ENCODE results near the gene TCF7.

Gene TCF7

DNA sequence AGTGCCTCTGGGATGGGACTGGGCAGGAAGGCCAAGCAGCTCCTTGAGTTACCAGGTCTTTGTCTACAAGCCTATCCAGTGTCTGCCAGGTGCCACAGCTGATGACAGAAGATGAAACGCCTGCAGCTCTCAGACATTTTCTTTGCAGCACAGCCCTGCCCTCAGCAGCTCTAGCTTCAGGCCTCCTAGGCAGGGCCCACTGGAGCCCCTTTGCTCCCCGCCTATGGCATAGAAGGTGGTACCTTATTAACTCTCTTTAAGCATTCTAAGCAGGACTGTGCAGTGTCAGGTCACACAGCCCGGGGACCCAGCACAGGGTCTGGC lies 63.6 kb downstream of the TCF7 start:
- Histone ChIP-seq H3K27ac (ENCODE audit: low read depth, low read length) (no peak overlapping the region), H3K9me3 (ENCODE audit: control insufficient read depth in 1 of 2, low read length in 2 of 2) (no peaks in the 10 kb centered on the region), H3K9ac (ENCODE audit: low read depth in 1 of 2, low read length in 2 of 2) (peak overlapping the region in 1 of 2 donors; percentile 97), H3K4me1 (ENCODE audit: control insufficient read depth in 1 of 2, insufficient read depth in 2 of 2, low read length in 2 of 2) (peaks cover 22 to 28% of the 10 kb centered on the region in 2 donors), H3K36me3 (ENCODE audit: control insufficient read depth in 1 of 2, insufficient read depth in 2 of 2, low read length in 2 of 2) (peaks cover 0 to 6% of the 10 kb centered on the region in 2 donors), H3K27me3 (ENCODE audit: control insufficient read depth in 1 of 2, insufficient read depth in 2 of 2, low read length in 2 of 2) (no peaks in the 10 kb centered on the region), H3K4me3 (ENCODE audit: low read depth in 1 of 2, low read length in 2 of 2) (peak overlapping the region in 1 of 2 donors; percentile 17)

DNA sequence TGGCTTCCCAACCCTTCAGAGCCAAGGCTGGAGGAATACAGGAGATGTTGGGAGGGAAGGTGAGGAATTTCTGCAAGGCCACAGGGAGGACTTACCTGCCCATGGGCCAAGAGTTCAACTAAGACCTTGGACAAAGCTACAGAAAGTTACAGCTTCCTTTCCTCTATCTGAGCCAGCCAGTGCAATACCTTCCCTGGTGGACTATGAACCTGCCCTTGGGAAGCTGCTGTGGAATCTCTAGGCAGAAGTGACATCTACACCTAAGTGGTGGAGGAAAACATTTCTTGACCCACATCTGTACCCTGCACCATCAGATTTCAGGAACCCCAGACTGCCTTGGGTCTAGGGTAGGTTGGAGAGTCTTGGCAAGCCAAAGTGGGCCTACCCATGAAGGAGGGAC lies 69.0 kb downstream of the TCF7 start:
- Histone ChIP-seq H3K27me3 (ENCODE audit: control insufficient read depth in 1 of 2, insufficient read depth in 2 of 2, low read length in 2 of 2) (no peaks in the 10 kb centered on the region), H3K4me1 (ENCODE audit: control insufficient read depth in 1 of 2, insufficient read depth in 2 of 2, low read length in 2 of 2) (peaks cover 5 to 10% of the 10 kb centered on the region in 2 donors), H3K36me3 (ENCODE audit: control insufficient read depth in 1 of 2, insufficient read depth in 2 of 2, low read length in 2 of 2) (no peaks in the 10 kb centered on the region), H3K9ac (ENCODE audit: low read depth in 1 of 2, low read length in 2 of 2) (no peak overlapping the region), H3K9me3 (ENCODE audit: control insufficient read depth in 1 of 2, low read length in 2 of 2) (no peaks in the 10 kb centered on the region), H3K27ac (ENCODE audit: low read depth, low read length) (no peak overlapping the region), H3K4me3 (ENCODE audit: low read depth in 1 of 2, low read length in 2 of 2) (no peak overlapping the region)

DNA sequence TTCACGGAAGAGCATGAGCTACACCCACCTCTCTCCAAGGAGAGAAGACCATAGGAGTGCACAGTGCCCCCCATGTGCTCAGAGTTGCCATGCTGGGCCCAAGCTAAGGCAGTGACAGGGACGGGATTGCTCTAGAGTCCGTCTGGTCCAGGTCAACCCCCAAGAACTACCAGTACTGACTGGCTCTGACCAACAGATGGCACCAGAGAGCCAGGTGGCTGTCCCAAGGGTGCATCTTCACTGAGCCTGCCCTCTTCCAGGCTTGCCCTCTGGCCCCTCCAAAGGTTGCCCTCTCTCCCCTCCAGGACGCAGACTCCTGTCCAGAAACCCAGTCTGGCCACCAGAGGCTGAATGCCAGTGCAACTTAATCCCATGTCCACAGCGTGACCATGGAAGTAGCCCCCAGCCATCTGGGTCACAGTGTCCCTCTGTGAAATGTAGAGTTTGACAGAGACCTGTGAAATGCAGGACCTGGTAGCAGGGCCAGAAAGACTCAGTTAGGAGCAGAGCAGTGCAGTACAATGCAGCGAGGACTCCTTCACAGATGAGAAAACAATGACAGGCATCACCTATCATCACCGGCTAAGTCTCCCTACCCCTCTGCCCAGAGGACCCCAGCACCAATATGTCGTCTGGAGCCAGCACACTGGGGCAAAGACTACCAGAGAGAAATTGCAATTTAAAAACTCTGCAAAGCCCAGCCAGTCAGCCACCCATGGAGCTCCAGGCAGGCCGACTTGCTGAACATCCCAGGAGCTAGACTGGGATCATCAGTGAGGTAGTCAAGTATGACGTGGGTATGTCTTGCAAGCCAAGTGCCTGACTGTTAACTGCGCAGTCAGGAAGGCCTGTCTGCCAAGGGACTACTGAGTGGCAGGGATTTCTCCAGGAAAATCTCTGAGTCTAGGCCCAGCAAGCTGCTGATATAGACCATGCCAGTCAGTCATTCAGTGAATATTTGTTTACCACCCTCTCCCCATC lies 70.0 kb downstream of the TCF7 start:
- Histone ChIP-seq H3K36me3 (ENCODE audit: control insufficient read depth in 1 of 2, insufficient read depth in 2 of 2, low read length in 2 of 2) (no peaks in the 10 kb centered on the region), H3K4me3 (ENCODE audit: low read depth in 1 of 2, low read length in 2 of 2) (no peak overlapping the region), H3K27me3 (ENCODE audit: control insufficient read depth in 1 of 2, insufficient read depth in 2 of 2, low read length in 2 of 2) (no peaks in the 10 kb centered on the region), H3K9ac (ENCODE audit: low read depth in 1 of 2, low read length in 2 of 2) (no peak overlapping the region), H3K4me1 (ENCODE audit: control insufficient read depth in 1 of 2, insufficient read depth in 2 of 2, low read length in 2 of 2) (peaks cover 5 to 10% of the 10 kb centered on the region in 2 donors), H3K27ac (ENCODE audit: low read depth, low read length) (no peak overlapping the region), H3K9me3 (ENCODE audit: control insufficient read depth in 1 of 2, low read length in 2 of 2) (no peaks in the 10 kb centered on the region)

DNA sequence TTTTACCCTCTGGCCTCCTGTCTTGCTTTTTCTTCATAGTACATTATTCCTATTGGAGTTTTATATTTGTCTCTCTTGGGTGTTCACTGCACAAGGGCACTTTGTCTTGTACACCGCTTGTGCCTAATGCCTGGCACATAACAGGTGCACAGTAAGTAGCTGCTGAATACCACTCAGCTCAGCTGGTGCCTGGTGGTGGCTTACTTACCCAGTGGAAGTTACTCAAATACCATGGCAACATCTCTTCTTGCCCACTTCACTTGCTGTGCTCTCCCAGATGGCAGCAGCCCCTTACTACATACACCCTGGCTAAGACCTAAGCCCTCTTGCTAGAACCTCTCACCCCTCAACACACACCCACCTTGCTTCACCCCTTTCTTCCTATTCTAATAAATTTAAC lies 73.6 kb downstream of the TCF7 start:
- no peak overlapping the region for H3K4me3 ChIP-seq (ENCODE audit: low read depth in 1 of 2, low read length in 2 of 2)
- no peaks in the 10 kb centered on the region for H3K36me3 ChIP-seq (ENCODE audit: control insufficient read depth in 1 of 2, insufficient read depth in 2 of 2, low read length in 2 of 2)
- no peaks in the 10 kb centered on the region for H3K9me3 ChIP-seq (ENCODE audit: control insufficient read depth in 1 of 2, low read length in 2 of 2)

DNA sequence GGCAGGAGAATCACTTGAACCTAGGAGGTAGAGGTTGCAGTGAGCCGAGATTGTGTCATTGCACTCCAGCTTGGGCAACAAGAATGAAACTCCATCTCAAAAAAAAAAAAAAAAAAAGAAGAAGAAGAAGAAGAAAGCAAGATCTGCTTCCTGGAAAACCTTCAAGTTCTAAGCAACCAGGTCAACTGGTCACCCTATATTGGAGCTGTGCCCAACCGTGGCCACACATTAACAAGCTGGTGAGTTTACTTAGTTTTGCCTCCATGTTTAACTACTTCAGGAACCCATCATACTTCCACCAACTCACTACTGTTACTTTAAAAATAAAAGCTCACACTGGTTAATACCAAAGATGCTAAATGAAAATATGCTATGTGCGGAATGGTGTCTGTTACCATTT lies 74.5 kb downstream of the TCF7 start:
- Histone ChIP-seq H3K9me3 (ENCODE audit: control insufficient read depth in 1 of 2, low read length in 2 of 2) (no peaks in the 10 kb centered on the region), H3K27me3 (ENCODE audit: control insufficient read depth in 1 of 2, insufficient read depth in 2 of 2, low read length in 2 of 2) (no peaks in the 10 kb centered on the region), H3K9ac (ENCODE audit: low read depth in 1 of 2, low read length in 2 of 2) (no peak overlapping the region), H3K4me1 (ENCODE audit: control insufficient read depth in 1 of 2, insufficient read depth in 2 of 2, low read length in 2 of 2) (peaks cover 0 to 1% of the 10 kb centered on the region in 2 donors), H3K27ac (ENCODE audit: low read depth, low read length) (no peak overlapping the region), H3K4me3 (ENCODE audit: low read depth in 1 of 2, low read length in 2 of 2) (no peak overlapping the region), H3K36me3 (ENCODE audit: control insufficient read depth in 1 of 2, insufficient read depth in 2 of 2, low read length in 2 of 2) (no peaks in the 10 kb centered on the region)

More for the DNA sequence above, 73.6 kb downstream of the TCF7 start:
- no peak overlapping the region for H3K27ac ChIP-seq (ENCODE audit: low read depth, low read length)
- no peak overlapping the region for H3K9ac ChIP-seq (ENCODE audit: low read depth in 1 of 2, low read length in 2 of 2)
- no peaks in the 10 kb centered on the region for H3K27me3 ChIP-seq (ENCODE audit: control insufficient read depth in 1 of 2, insufficient read depth in 2 of 2, low read length in 2 of 2)
- H3K4me1 ChIP-seq (ENCODE audit: control insufficient read depth in 1 of 2, insufficient read depth in 2 of 2, low read length in 2 of 2), result peaks cover 5 to 10% of the 10 kb centered on the region in 2 donors

DNA sequence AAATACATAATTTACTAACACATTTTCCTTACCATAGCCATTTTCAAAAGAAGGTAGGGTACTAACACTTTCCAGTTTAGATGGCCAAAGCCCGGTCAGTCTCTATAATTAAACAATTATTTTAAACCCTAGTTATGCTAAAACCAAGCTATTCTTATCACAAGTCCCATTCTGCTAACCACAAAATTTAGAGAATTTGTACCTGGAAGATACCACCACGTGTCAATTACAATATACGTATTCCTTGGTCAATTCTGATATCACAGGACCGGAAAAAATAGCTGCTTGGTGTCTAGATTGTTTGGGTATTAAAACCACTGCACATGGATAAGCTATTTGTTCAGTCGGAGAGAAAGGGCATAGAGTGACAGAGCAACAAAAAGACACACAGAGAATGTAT lies 81.2 kb downstream of the TCF7 start:
- no peaks in the 10 kb centered on the region for H3K9me3 ChIP-seq (ENCODE audit: control insufficient read depth in 1 of 2, low read length in 2 of 2)
- no peaks in the 10 kb centered on the region for H3K4me1 ChIP-seq (ENCODE audit: control insufficient read depth in 1 of 2, insufficient read depth in 2 of 2, low read length in 2 of 2)
- H3K4me3 ChIP-seq (ENCODE audit: low read depth in 1 of 2, low read length in 2 of 2), result no peak overlapping the region
- no peaks in the 10 kb centered on the region for H3K27me3 ChIP-seq (ENCODE audit: control insufficient read depth in 1 of 2, insufficient read depth in 2 of 2, low read length in 2 of 2)
- no peak overlapping the region for H3K27ac ChIP-seq (ENCODE audit: low read depth, low read length)
- no peak overlapping the region for H3K9ac ChIP-seq (ENCODE audit: low read depth in 1 of 2, low read length in 2 of 2)
- H3K36me3 ChIP-seq (ENCODE audit: control insufficient read depth in 1 of 2, insufficient read depth in 2 of 2, low read length in 2 of 2), result peaks cover 31 to 45% of the 10 kb centered on the region in 2 donors
